ENCODE data around the gene SPATS2.

DNA sequence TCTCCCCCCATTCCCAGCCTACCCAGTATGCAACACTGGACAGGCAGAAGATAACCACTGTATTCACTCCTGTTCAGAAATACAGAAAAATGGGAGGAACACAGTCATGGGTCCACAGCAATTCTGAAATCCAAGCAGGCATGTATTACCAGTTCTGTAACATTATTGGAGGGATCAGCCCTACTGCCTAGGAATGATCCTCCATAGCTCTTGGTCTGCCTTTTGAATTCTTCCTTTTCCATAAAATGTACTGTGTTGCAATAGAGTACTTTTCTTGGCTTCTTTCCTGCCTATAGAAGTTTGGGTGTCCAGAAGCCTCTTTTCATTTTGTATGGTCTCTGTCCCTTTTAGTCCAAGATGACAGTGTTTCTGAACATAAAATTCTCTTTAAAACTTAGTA, 46.5 kb downstream of the SPATS2 start:
- TF ChIP-seq, protein P1, sequence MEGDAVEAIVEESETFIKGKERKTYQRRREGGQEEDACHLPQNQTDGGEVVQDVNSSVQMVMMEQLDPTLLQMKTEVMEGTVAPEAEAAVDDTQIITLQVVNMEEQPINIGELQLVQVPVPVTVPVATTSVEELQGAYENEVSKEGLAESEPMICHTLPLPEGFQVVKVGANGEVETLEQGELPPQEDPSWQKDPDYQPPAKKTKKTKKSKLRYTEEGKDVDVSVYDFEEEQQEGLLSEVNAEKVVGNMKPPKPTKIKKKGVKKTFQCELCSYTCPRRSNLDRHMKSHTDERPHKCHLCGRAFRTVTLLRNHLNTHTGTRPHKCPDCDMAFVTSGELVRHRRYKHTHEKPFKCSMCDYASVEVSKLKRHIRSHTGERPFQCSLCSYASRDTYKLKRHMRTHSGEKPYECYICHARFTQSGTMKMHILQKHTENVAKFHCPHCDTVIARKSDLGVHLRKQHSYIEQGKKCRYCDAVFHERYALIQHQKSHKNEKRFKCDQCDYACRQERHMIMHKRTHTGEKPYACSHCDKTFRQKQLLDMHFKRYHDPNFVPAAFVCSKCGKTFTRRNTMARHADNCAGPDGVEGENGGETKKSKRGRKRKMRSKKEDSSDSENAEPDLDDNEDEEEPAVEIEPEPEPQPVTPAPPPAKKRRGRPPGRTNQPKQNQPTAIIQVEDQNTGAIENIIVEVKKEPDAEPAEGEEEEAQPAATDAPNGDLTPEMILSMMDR (IDR thresholded peaks at IDR 0.05), result no peak
- no peak for TF ChIP-seq POLR2A (IDR thresholded peaks at IDR 0.05)
